HPDE6-E6E7 (cell line): ENCODE results near the gene LURAP1L.
"Not testable (repeated sequence)": the region's sequence is repeated elsewhere in the genome, so short reads cannot be mapped to it uniquely, and the experiment has no call there.

ENCODE experiments used
- DNase-seq: peaks from one replicate; pipeline ENCODE4 v3.0.0; 2011; ENCODE audit warnings: missing footprints; ENCODE audit errors: extremely low spot score

The LURAP1L gene

GRCh38 chr9:12856603-12857002, 81.8 kb downstream of the LURAP1L start:
- DNase-seq = no peak

- peak; percentile 56 for DNase-seq
Measured at GRCh38 chr9:12859704-12860251, 85.0 kb downstream of the LURAP1L start.

GRCh38 chr9:12860998-12861397, 86.2 kb downstream of the LURAP1L start:
- DNase-seq = no peak

- no peak for DNase-seq
Measured at GRCh38 chr9:12862611-12863410, 88.0 kb downstream of the LURAP1L start.

- no peak for DNase-seq
Measured at GRCh38 chr9:12863618-12864017, 88.8 kb downstream of the LURAP1L start.

- not testable (repeated sequence) for DNase-seq
Measured at GRCh38 chr9:12865380-12865779, 90.6 kb downstream of the LURAP1L start.
